NCI-H526 (cell line): ENCODE results near the gene PODXL2.
"Not testable (repeated sequence)": the region's sequence is repeated elsewhere in the genome, so short reads cannot be mapped to it uniquely, and the experiment has no call there.

Source experiments
- DNase-seq, 2 experiments: peaks; one replicate each; lab custom pipeline; 2025; lab: John Stamatoyannopoulos, UW

PODXL2 gene

DNA sequence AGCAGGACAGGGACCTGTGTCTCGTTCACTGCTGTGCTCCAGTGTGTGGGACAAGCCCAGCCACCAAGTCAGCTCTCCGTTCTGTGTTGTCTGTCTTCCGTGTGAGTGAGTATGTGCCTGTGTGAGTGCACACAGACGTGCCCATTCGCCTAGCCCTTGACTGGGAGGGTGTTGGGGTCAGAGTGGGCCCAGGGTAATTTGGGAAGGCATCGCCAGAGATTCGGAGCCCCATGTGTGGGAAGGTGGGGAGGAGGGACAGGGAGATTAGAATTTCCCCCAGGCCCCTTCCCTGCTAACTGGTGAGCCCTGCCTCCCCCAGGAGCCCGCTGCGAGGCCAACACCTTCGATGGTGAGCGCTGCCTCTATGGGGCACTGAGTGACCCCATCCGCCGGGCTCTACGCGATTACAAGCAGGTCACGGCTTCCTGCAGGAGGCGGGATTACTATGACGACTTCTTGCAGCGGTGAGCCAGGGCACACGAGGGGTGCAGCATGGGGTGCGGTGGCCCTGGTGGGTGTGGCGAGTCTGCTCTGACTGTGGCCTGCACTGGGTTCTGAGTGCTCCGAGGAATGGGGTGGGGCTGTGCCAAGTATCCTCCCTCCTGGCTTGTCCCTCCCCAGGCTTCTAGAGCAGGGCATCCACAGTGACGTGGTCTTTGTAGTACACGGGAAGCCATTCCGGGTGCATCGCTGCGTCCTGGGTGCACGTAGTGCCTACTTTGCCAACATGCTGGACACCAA is 46.8 kb downstream of the PODXL2 start:
- no peak for DNase-seq

DNA sequence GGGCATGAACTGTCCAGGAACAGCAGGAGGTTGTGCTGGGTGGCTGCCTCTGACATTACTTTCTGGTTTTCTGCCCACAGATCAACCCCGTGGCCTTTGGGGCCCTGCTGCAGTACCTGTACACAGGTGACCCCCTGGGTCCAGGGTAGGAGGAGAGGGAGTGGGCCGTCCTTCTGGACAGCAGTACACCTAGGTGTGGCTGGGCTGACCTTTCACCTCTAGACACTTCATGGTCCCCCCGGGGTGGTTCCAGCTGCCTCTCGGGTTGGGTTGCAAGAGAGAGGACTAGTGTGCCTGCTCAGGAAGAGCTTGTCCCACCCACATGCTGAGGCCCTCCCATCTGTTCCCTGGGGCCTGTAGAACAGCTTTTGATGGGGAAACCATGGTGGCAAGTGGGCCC is 47.5 kb downstream of the PODXL2 start:
- no peak for DNase-seq

DNA sequence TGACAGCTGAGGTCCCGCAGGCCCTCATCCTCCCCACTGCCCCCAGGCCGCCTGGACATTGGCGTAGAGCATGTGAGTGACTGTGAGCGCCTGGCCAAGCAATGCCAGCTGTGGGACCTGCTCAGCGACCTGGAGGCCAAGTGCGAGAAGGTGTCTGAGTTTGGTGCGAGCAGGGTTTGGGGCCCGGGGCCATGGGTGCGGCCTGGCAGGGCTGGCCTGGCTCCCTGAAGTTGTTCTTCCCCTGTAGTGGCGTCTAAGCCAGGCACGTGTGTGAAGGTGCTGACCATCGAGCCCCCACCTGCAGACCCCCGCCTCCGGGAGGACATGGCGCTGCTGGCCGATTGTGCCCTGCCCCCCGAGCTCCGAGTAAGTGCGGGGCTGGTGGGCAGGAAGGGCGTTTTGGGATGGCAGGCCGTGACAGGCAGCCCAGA is 48.0 kb downstream of the PODXL2 start:
- no peak for DNase-seq

DNA sequence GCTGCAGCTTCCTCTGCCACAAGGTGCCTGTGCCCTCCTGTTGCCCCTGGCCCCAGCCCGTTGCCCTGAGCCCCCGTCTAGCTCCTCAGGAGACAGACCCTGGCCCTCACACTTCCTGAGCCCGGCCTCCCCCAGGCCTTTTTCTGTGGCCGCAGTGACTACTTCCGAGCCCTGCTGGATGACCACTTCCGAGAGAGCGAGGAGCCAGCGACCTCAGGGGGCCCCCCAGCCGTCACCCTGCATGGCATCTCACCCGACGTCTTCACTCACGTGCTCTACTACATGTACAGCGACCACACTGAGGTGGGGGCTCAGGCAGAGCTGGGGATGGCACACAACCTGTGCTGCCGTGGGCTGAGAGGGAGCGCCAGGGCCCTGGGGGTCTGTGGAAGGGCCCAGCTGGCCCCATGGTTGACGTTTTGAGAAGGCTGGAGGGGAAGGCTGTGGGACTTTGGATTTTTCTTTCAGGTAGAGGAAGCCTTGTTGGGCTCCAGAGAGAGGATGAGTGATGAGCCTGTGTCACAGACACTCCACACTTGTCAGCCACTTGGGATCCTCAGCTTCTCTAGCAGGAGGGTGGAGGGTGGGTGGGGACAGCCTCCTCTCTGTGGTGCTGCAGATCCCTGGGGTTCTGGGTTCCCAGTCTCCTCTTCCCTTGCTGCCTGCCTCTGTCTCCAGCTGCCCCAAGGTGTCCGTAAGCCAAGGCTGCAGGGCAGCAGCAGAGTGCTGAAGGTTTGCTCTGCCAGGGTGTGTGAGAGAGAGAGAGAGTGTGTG is 48.7 kb downstream of the PODXL2 start:
- no peak for DNase-seq

DNA sequence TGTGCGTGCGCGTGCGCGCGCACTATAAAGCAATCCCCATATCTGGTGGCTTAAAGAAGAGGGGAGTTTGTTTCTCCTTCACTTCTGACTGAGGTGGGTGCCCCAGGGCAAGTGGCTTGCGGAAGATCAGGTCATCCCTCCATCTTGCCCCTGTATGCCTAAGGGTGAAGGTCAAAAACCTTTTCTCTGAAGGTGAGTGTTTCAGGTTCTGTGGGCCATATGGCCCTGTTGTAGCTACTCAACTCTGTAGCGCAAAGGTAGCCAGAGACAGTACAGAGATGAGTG is 49.3 kb downstream of the PODXL2 start:
- no peak for DNase-seq

DNA sequence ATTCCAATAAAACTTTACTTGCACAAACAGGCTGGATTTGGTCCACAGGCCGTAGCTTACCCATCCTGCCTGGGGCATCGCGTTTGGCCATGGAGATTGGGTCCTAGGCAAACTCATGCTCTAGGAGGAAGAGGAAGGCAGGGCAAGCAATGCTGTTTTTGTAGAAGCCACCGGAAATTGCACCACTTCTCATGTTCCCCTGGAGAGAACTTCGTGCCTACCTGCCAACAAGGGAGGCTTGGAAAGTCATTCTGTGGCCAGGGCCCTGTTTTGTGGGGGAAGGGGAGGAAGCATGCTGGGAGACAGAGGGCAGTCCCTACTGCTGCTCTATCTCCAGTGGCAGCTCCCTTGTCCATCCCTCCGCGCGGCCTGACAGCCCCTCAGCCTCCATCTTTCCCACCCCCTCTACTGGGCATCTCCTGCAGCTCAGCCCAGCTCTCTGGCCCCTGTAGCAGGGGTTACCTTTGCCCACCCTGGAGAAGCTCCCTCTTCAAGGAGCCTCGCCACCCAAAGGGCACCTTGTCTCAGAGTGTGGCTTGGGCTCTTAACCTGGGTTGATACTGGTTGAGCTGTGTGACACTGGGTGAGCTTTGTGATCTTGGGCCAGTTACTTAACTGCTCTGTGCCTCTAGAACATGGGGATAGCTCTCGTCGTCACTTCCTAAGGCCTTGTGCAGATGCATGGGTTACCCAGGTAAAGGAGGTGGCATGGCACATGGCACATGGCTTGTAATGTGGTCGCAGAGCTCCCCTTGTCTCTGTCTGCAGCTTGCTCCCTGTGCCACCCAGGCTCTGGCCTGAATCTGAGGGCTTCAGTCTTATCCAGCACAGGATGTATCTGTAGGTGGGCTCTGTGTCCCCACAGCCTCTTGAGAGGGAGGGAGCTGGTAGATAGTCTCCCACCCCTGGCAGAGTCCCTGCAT is 49.9 kb downstream of the PODXL2 start:
- no peak for DNase-seq

DNA sequence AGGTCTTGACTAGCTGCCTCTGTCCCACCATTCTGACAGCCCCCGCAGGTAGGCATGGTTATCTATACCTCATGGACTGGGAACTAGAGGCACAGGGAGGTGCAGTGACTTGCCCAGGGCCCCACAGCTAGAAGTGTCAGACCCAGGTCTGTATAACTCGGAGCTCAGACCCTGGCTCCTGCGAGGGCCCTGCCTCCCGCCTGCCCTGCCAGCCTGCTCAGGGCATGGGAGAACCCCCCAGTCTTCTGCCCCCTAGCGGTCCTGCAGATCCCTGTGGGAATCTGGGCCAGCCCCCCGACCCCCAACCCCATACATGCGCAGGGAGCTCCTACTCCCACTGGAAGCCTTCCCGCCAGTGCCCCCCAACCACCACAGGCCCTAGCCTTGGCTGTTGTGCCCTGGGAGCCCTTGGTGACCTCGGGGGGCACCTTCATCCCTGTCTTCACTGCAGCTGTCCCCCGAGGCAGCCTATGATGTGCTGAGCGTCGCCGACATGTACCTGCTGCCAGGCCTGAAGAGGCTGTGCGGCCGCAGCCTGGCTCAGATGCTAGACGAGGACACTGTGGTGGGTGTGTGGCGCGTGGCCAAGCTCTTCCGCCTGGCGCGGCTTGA is 50.7 kb downstream of the PODXL2 start:
- no peak for DNase-seq

DNA sequence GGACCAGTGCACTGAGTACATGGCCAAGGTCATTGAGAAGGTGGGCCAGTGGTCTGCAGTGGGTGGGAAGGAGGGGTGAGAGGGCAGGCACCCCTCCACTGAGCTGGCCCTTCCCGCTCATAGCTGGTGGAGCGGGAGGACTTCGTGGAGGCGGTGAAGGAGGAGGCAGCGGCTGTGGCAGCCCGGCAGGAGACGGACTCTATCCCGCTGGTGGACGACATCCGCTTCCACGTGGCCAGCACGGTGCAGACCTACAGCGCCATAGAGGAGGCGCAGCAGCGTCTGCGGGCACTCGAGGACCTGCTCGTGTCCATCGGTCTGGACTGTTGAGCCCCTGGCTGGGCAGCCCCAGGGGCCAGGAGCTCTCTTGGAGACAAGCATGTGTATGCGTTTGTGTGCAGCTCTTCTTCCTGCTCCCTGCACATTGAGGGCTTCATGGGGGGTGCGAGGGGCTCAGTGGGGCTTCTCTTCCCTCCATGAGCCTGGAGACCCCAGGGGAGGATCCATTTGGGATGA is 51.2 kb downstream of the PODXL2 start:
- DNase-seq, result no peak

DNA sequence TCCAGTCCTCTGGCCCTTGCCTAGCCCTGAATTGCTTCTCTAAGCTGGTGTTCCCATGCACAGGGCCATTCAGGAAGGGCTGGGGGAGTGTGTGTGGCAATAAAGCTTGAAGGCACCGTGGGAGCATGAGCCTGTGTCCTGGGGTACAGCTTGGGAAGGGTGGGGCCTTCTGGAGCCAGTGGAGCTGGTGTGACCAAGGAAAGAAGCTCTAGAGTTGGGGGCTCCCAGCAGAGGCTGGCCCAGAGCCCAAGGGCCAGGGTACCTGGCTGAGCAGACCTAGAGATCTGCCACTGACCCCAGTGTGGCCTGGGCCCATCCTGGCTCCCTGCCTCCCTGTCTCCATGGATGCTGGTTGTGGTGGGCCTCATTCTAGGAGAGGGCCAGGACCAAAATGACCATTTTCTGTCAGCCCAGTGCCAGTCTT is 51.8 kb downstream of the PODXL2 start:
- DNase-seq, result no peak

DNA sequence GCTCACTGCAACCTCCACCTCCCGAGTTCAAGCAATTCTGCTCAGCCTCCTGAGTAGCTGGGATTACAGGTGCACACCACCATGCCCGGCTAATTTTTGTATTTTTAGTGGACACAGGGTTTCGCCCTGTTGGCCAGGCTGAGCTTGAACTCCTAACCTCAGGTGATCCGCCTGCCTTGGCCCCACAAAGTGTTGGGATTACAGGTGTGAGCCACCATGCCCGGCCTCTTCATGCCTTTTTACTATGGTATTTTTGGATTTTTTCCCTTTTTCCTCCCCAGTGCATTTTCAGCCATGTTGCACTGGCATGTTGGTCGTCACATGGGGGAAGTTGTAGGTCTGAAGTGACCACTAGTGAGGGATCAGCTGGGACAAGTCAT is 53.2 kb downstream of the PODXL2 start:
- not testable (repeated sequence) for DNase-seq

DNA sequence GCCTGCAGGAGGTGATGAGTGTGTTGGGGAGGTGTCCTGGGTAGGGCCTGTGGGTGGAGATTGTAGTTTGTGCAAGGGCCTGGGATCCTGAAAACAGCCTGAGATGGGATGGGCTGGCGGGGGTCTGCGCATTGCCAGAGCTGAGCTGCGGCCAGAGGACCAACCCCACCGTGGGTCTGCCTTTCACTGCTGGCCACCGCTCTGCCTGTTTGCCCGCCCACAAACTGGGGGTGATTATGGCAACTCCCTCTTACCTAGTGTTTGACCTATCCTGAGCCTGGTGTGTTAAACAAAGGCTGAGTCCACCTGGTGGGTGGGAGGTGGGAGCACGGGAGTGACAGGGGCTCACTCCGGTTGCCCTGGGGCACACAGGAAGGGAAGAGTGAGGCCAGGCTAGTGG is 53.6 kb downstream of the PODXL2 start:
- peak; percentile 47 to 78 for DNase-seq

DNA sequence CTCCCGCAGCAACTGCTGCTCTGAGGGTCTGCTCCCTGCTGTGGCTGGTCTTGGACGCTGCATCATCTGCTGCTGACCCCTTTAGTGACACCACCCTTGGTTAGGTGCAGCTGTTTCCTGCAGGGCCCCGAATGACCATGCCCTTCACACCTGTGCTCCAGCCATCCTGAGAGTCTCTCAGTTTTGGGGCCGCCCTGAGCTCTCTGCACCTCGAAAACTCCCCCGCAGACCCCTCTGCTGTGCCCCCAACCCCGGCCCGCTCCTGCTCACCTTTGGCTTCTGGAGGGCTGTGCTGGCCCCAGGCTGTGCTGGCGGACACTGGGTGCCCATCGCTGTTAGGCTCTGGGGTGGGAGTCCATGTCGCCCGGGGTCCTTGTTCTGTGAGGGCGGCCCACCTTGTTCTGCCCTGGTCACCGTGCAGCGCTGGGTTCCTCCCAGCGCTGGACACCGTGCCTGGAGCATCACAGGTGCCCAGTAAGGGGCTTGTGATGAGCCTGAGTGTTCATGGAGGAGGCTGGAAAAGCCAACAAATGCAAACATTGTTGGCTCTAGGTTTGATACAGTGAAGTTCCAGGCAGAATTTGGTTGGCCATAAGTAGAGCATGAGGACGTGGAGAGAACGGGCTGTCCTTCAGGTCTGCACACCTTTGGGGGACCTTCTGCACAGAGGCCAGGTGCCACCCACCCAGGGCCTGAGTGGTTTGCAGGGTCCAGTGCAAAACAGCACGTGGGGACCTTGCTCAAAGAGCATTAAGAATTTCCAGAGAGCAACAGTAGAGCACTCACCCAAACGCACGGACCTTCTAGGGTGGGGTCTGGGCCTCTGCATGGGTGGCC is 56.1 kb downstream of the PODXL2 start:
- no peak for DNase-seq

DNA sequence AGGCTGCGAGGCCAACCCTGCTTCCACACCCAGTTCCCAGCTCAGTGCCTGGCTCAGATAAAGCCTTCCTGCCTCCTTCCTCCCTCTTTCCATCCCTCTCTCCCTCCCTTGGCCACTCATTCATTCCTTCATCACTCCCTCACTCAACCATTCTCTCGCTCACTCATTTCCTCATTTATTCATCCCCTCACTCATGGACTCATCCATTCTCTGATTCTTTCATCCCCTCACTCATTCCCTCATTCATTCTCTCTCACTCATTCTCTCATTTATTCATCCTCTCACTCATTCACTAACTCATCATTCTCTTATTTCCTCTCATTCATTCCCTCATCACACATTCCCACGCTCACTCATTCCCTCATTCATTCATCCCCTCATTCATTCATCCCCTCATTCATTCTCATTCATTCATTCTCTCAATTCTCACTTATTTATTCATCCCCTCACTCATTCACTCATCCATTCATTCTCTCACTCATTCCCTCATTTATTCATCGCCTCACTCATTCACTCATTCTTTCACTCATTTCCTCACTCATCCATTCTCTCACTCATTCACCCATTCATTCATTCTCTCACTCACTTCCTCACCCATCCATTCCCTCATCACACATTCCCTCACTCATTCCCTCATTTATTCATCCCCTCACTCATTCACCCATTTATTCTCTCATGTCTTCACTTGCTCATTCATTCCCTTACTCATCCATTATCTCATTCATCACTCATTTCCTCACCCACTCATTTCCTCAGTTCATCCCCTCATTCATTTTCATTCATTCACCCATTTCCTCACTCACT is 56.9 kb downstream of the PODXL2 start:
- no peak for DNase-seq

DNA sequence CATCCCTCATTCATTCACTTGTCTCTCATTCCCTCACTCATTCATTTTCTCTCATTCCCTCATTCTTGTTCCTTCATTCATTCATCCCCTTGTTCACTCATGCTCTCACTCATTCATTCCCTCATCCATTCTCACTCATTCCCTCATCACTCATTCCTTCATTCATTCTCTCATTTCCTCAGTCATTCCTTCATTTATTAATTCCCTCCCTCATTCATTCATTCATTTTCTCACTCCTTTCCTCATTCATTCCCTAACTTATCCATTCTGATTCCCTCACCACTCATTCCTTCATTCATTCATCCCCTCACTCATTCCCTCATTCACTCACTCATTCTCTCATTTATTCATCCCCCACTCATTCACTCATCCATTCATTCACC is 57.5 kb downstream of the PODXL2 start:
- DNase-seq, result no peak

DNA sequence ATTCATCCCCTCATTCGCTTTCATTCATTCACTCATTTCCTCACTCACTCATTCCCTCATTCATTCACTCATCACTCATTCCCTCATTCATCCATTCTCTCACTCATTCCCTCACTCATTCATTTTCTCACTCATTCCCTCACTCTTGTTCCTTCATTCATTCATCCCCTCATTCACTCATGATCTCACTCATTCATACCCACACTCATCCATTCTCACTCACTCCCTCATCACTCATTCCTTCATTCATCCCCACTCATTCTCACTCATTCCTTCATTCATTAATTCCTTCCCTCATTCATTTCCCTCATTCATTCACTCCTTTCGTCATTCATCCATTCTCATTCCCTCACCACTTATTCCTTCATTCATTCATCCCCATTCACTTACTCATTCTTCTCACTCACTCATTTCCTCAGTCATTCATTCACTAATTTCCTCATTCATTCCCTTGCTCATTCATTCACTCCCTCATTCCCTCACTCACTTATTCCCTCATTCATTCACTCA is 58.3 kb downstream of the PODXL2 start:
- no peak for DNase-seq

DNA sequence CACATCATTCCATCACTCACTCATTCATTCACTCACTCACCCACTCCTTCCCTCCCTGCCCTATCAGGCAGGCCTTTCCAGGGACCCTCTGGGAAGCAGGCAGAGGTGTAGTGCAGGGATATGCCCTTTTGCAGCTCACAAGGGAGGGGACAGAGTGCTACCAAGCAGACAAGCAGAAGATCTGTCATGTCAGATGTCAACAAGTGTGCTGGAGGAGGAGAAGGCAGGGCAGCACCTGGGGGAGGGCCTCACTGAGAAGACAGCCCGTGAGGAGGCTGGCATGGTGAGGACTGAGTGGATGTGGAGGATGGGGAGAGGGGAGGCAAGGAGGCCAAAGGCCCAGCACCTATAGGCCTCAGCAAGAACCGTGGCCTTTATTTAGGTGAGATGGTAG is 59.0 kb downstream of the PODXL2 start:
- DNase-seq, result no peak

DNA sequence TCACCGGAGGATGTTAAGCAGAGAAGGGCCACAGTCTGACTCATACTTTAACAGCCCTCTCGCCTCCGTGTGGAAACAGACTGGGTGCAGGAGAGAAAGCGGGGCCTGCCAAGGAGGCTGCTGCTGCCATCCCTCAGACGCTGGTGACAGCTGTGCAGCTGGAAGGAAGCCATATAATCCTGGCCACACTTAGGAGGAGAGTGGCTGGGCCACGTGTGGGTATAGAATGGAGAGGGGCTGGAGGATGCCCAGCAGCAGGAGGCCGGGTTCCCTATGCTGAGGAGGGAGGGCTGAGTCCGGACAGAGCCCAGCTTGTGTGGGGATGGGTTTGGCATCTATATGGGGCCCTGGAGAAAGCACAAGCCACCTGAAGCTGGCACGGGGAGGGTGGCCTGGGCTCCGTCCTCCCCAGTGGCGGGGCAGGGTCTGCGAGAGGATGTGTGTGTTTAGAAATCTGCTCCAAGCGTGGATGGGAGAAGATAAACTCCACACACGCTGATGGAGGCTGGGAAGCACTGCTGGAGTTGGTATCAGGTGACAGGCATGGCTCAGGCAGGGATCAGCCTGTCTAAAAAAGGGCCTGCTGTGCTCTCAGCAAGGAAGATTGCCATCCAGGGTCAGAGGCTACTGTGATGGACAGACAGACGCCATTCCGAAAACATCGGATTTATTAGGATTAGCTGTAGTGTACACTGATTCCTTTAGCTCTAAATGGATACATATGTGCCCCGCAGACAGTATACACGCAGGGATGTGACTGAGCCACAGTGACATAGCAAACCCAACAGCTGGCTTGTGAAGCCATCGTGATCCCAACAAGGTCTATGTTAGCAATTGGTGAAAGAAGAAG is 59.7 kb downstream of the PODXL2 start:
- no peak for DNase-seq

DNA sequence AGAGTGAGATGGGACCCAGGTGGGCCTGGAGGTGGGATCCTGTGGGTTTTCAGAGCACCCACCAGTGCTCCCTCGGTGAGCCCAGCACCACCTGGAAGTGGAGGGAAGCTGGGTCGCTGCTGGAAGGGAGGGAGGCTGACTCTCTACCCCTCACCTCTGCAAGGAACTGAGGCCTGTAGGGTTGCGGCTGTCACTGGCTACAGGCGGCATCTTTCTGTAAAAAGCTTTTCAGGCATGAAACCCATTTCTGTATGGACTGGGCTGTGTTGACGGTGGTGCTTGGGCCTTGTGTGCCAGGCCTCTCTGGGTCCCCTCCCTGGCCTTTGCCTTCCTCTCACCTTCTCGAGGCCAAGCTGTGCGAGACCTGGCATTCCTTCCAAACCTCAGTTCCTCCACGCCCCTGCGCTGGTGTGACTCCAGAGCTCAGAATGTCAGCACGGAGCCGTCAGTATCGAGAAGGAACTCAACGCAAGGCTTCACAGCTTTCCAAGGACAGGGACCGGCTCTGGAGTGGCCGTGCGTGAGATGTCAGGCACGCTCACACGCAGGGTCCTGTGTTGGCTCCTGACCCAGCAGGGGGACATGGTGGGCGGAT is 60.4 kb downstream of the PODXL2 start:
- no peak for DNase-seq

DNA sequence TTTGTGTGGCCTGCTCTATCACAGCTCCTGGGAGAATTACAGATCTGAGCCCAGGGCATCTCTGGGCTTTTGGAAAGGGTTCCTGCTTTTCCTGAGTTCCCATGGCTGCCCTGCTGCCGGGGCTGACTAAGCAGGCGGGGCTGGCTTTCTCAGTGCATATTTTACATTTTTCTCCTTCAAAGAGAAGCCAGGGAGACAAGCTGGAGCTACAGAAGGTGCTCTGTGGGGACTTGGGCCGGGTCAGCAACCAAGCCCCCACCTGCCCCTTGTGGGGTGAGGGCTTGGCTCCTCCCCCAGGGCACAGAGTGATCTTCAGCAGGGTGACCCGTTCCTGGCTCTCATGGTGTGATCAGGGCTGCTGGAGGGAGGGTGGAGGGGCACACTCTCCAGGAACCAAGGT is 61.1 kb downstream of the PODXL2 start:
- no peak for DNase-seq
